AG10803 (cell line): ENCODE results near the gene EPS8.

Experiments
- DNase-seq: peaks from one replicate; pipeline ENCODE4 v3.0.0; 2010; ENCODE audit warnings: low read depth
- H3K4me3 ChIP-seq: 2 replicates; pipeline ENCODE4 v1.5.1; 2011; ENCODE audit warnings: mild to moderate bottlenecking, low read length, control low read depth
- TF ChIP-seq, protein P1 (sequence below): conservative IDR thresholded peaks from 2 replicates; pipeline ENCODE4 v1.5.1; 2011; ENCODE audit warnings: mild to moderate bottlenecking, low read length, control low read depth, inconsistent platforms

EPS8 gene

DNA sequence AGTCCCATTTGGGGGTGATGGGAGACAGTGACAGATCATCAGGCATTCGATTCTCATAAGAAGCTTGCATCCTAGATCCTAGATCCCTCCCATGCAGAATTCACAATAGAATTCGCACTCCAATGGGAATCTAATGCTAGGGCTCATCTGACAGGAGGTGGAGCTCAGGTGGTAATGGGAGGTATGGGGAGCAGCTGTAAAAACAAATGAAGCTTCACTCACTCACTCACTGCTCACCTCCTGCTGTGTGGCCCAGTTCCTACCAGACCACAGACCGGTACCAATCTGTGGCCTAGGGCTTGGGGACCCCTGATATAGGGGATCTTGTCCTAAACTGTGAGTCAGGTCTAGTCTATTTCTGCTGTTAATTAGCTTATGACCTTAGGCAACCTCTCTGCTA, 40.1 kb upstream of the EPS8 start:
- DNase-seq, result no peak
- TF ChIP-seq, protein P1, sequence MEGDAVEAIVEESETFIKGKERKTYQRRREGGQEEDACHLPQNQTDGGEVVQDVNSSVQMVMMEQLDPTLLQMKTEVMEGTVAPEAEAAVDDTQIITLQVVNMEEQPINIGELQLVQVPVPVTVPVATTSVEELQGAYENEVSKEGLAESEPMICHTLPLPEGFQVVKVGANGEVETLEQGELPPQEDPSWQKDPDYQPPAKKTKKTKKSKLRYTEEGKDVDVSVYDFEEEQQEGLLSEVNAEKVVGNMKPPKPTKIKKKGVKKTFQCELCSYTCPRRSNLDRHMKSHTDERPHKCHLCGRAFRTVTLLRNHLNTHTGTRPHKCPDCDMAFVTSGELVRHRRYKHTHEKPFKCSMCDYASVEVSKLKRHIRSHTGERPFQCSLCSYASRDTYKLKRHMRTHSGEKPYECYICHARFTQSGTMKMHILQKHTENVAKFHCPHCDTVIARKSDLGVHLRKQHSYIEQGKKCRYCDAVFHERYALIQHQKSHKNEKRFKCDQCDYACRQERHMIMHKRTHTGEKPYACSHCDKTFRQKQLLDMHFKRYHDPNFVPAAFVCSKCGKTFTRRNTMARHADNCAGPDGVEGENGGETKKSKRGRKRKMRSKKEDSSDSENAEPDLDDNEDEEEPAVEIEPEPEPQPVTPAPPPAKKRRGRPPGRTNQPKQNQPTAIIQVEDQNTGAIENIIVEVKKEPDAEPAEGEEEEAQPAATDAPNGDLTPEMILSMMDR, result no peak
- no peak overlapping the region for H3K4me3 ChIP-seq

DNA sequence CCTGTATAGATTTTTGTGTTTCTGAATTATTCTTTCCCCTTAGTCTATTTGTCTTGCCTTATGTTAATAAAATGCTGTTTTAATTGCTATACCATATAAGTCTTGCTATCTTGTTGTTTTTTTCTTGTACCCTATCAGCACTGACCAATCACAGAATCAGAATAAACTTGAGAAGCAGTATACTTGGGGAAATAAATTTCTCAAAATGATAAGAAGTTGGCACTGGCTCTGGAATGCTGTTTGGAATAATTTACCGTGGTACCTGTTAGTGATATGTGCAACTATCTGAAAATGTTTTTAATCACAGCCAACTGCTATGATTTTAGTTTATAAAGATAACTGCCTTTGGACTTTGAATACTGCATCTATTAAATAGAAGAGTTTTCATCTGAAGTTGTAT, 37.9 kb upstream of the EPS8 start:
- DNase-seq, result no peak
- TF ChIP-seq, protein P1, result no peak
- H3K4me3 ChIP-seq, result no peak overlapping the region

DNA sequence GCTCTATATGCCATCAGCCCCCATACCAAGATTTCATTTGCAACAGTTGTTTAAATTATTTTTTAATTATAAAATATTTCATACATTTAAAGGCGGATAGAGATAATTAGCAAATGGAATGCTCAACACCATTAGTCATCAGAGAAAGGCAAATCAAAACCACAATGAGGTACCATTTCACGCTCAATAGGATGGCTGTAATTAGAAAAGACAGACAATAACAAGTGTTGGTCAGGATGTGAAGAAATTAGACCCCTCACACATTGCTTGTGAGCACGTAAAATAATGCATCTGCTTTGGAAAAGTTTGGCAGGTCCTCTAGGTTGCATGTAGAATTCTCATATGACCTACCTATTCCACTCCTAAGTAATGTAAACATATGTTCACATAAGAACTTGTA, 35.3 kb upstream of the EPS8 start:
- TF ChIP-seq, protein P1, result no peak
- no peak for DNase-seq
- no peak overlapping the region for H3K4me3 ChIP-seq

DNA sequence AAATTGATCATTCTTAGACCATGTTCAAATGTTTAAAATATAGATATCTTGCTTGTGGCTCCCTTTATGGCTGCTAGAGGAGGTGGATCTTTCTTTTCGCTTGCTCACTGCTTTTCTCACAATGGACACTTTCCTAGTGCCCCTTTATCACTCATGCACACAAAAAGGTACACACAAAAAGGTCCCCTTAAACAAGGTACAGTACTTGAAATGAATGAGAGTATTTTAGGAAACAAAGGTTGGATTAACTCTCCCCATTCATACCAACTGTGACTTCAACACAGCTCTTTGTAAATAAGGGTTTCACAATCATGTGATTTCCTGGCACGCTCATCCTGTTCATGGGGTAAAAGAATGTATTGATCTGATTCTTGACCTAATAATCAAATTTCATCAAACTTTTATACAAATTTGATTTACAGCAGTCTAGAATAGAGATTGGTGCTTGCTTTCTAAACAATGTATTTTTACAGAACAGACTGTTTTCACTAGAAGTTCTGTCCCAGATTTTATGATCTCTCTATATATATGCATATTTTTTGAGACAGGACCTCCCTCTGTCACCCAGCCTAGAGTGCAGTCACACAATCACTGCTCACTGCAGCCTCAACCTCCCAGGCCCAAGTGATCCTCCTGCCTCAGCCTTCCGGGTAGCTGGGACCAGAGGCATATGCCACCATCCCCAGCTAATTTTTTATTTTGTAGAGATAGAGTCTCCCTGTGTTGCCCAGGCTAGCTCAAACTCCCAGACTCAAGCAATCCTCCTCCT, 34.4 kb upstream of the EPS8 start:
- H3K4me3 ChIP-seq, result no peak overlapping the region
- DNase-seq, result no peak
- TF ChIP-seq, protein P1, result no peak

DNA sequence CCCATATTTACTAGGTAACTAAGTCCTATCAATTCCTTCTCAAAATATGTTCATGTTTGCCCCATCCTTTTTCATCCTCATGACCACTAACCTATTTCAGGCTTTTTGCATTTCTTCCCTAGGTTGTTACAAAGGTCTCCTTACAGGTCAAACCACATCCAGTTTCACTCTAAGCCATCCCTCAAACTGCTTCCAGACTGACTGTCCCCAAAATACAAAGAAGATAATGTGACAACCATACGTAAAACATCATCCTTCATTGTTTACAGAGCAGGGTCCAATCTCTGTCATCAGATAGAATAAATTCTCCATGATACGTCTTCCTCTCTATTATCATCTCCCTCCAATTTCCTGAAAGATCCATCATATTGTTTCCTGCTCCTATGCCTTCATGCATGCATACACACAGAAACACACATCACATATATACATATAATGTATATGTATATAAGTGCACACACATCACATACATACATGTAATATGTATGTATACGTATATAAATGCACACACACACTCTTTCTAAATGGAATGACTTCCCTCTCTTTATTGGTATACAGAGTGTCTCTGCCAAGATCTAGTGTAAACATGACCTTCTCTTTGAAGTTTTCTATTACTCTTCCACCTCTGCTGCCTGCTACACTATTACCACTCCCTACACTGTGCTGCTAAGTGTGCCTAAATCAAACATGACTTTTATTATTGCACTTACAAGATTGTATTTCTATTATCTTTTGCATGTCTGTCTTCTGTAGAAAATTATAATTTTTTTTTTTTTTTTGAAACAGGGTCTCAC, 30.7 kb upstream of the EPS8 start:
- DNase-seq, result no peak
- TF ChIP-seq, protein P1, result no peak
- no peak overlapping the region for H3K4me3 ChIP-seq

DNA sequence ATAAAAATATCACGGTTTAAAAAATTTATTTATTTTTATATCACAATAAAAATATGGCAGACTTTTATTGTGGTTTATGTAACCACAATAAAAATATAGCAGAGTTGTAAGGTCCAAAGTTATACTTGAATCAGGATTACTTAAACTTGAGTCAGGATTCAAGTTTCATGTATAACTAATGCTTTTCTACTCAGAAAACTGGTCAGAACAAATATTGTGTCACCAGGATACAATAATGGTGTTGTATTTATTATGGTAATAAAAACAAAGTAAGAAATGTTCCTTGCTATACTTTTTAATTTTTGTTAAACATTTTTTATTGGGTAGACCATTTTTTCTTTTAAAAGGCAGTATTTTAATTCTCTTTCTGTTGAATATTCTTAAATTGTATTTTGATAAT, 29.2 kb upstream of the EPS8 start:
- TF ChIP-seq, protein P1, result no peak
- H3K4me3 ChIP-seq, result no peak overlapping the region
- no peak for DNase-seq

DNA sequence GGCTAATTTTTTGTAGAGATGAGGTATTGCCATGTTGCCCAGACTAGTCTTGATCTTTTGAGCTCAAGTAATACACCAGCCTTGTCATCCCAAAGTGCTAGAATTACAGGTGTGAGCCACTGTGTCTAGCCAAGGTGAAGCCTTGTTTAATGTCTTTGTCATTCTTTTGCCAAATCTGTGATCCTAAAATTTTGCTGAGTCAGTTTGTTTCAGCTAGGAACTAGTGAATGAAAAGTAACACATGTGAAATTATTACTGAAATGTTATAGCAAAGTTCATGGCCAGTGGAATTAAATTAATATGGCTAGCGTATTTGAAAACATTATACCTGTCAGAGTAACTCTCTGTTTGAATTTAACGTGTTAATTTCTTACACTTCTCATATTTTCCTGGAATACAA, 26.5 kb upstream of the EPS8 start:
- no peak overlapping the region for H3K4me3 ChIP-seq
- no peak for DNase-seq
- TF ChIP-seq, protein P1, result no peak
